K562 (cell line): ENCODE measurements around the gene TENM3. TPM values are rescaled to one million over a fixed set of nuclear protein-coding genes. Genes with fewer than 3 reads are reported as not detected.

Experiments used
- ATAC-seq: fragments of 200-7000 bp; cut with Tn5 transposase; 3 replicates; pipeline ENCODE4 v1.9.1; 2020; ENCODE audit warnings: moderate library complexity
- BruUV-seq: library from RNA; stranded (reverse); fragments of 400-500 nt; replicated peaks from 2 replicates; lab custom pipeline; 2021; lab: Mats Ljungman, UMichigan
- CTCF ChIA-PET: fragments of 300-600 bp; formaldehyde crosslinking; extraction: SDS; loops from one replicate; lab custom pipeline; 2021; ENCODE audit warnings: low intra/inter-chr PET ratio; lab: Yijun Ruan, JAX
- POLR2A ChIA-PET: fragments of 300-600, 350-650 bp; sonication (Branson Sonifier 250); formaldehyde crosslinking; extraction: SDS; loops from one replicate; lab custom pipeline; 2021; ENCODE audit warnings: antibody characterized with exemption, inconsistent platforms; lab: Yijun Ruan, JAX
- DNase-seq, 4 experiments: peaks; one replicate each; pipeline versions ENCODE4 v3.0.0 to v3.0.0-alpha.2; 2011 to 2018; ENCODE audit warnings: low spot score in 3 of 4, mixed read lengths in 3 of 4; ENCODE audit errors: extremely low read depth in 1 of 4
- FAIRE-seq: peaks from 2 replicates; lab custom pipeline; 2011; peaks lifted over from hg19 to GRCh38; lab: Jason Lieb, UNC
- H2AFZ ChIP-seq: 2 replicates; pipeline ENCODE4 v1.6.0; 2011; ENCODE audit warnings: low read depth, low read length, control low read depth, inconsistent platforms
- H3K27ac ChIP-seq: fragments of 200-600 bp; 3 replicates; pipeline ENCODE4 v1.8.0; 2011; ENCODE audit warnings: low read depth, mild to moderate bottlenecking, control low read depth, inconsistent platforms, low read length, moderate library complexity, mixed read lengths; ENCODE audit errors: extremely low read depth
- H3K27me3 ChIP-seq, 2 experiments: fragments of 300-600 bp in 1 of 2; 2 replicates in 1 of 2; 3 replicates in 1 of 2; pipeline versions ENCODE4 v1.6.0 to v1.8.0; 2011; ENCODE audit warnings: inconsistent platforms in 2 of 2, low read length in 2 of 2, mild to moderate bottlenecking in 1 of 2, mixed read lengths in 1 of 2, moderate library complexity in 1 of 2; ENCODE audit not compliant: control insufficient read depth in 2 of 2, insufficient read depth in 2 of 2
- H3K36me3 ChIP-seq: fragments of 300-600 bp; 3 replicates; pipeline ENCODE4 v1.8.0; 2011; ENCODE audit warnings: mild to moderate bottlenecking, low read length, inconsistent platforms; ENCODE audit not compliant: control insufficient read depth, insufficient read depth
- H3K4me1 ChIP-seq, 2 experiments: fragments of 200-600 bp in 1 of 2; replicated peaks in 1 of 2; 2 replicates in 1 of 2; 3 replicates in 1 of 2; pipeline versions ENCODE4 v1.5.1 to v1.8.0; 2011; ENCODE audit warnings: inconsistent platforms in 2 of 2, low read length in 2 of 2, mild to moderate bottlenecking in 1 of 2, mixed read lengths in 1 of 2, moderate library complexity in 1 of 2; ENCODE audit not compliant: control insufficient read depth in 2 of 2, insufficient read depth in 2 of 2
- H3K4me2 ChIP-seq: 2 replicates; pipeline ENCODE4 v1.6.1; 2011; ENCODE audit warnings: low read length, control low read depth, inconsistent platforms, mixed read lengths; ENCODE audit not compliant: insufficient read depth
- H3K4me3 ChIP-seq: fragments of 200-600 bp; sonication (generic), shearing (Covaris generic); 2 replicates; pipeline ENCODE4 v1.5.1; 2016; ENCODE audit warnings: control low read depth, inconsistent platforms
- H3K79me2 ChIP-seq: fragments of 200-600 bp; 3 replicates; pipeline ENCODE4 v1.8.0; 2011; ENCODE audit warnings: low read length, inconsistent platforms; ENCODE audit not compliant: control insufficient read depth, insufficient read depth
- H3K9ac ChIP-seq, 2 experiments: 2 replicates each; pipeline versions ENCODE4 v1.6.0 to v1.6.1; 2011; ENCODE audit warnings: low read depth in 2 of 2, low read length in 2 of 2, control low read depth in 1 of 2, inconsistent platforms in 1 of 2, mild to moderate bottlenecking in 1 of 2, mixed read lengths in 1 of 2; ENCODE audit not compliant: insufficient read depth in 1 of 2
- H3K9me1 ChIP-seq: one replicate; pipeline ENCODE4 v1.6.0; 2011; ENCODE audit warnings: inconsistent platforms, mild to moderate bottlenecking, low read length, moderate library complexity; ENCODE audit not compliant: control insufficient read depth, insufficient read depth
- H3K9me3 ChIP-seq: replicated peaks from 2 replicates; pipeline ENCODE4 v1.5.1; 2011; ENCODE audit warnings: low read depth, low read length, inconsistent platforms; ENCODE audit not compliant: control insufficient read depth, insufficient read depth
- H4K20me1 ChIP-seq: replicated peaks from 2 replicates; pipeline ENCODE4 v1.6.1; 2011; ENCODE audit warnings: low read length, inconsistent platforms, mixed read lengths; ENCODE audit not compliant: control insufficient read depth, insufficient read depth
- CHD2 ChIP-seq: IDR thresholded peaks from 2 replicates; pipeline ENCODE4 v1.6.1; 2011; ENCODE audit warnings: low read depth, low read length
- ELF4 ChIP-seq: fragments of 450-650 bp; formaldehyde crosslinking; IDR thresholded peaks from 2 replicates; pipeline ENCODE4 v1.4.0; 2022; ENCODE audit warnings: missing genetic modification characterization
- RBM25 ChIP-seq: fragments of 200-400 bp; formaldehyde crosslinking; IDR thresholded peaks from 2 replicates; pipeline ENCODE4 v1.6.1; 2018; ENCODE audit warnings: low read length, low read depth, moderate library complexity; ENCODE audit not compliant: severe bottlenecking
- XRCC5 ChIP-seq: fragments of 200-400 bp; formaldehyde crosslinking; IDR thresholded peaks from 2 replicates; pipeline ENCODE4 v1.6.1; 2017; ENCODE audit warnings: low read depth, mild to moderate bottlenecking, low read length
- WGBS: fragments of 100-300 bp; shearing (Covaris generic); methylation state at CpG from one replicate; pipeline ENCODE4 v1.1.6; 2016; ENCODE audit warnings: low coverage, mixed read lengths; ENCODE audit not compliant: insufficient coverage; ENCODE audit errors: missing lambda C conversion rate; 5-methylcytosine and 5-hydroxymethylcytosine counted together
- in situ Hi-C: fragments of 300-500 bp; cut with MboI; formaldehyde crosslinking; loops from 4 replicates; pipeline ENCODE4 v1.15.0; 2018; ENCODE audit warnings: inconsistent platforms, mixed read lengths
- intact Hi-C: fragments of 100-400 bp; cut with micrococcal nuclease; formaldehyde crosslinking; loops from 2 replicates; pipeline ENCODE4 v1.14.2; 2022
- polyA plus RNA-seq, 8 experiments: library from polyadenylated mRNA; depleted of rRNA in 4 of 8; stranded (reverse) in 5 of 8; unstranded in 3 of 8; fragments of >200 nt; fragmentation: Nextera tagmentation in 2 of 8; fragmentation: Illumina TruSeq in 1 of 8; extraction: Ambion mirVana in 2 of 8; extraction: Trizol in 1 of 8; gene quantifications; 2 replicates each; pipeline versions ENCODE4 v1.2.1 to v1.2.3, GENCODE V29; 2011 to 2014; ENCODE audit warnings: inconsistent platforms in 1 of 8, missing spikeins in 1 of 8
- total RNA-seq, 7 experiments: library from RNA; depleted of rRNA in 6 of 7; stranded (reverse); fragments of >200 nt in 6 of 7; fragmentation: Illumina TruSeq in 2 of 7; extraction: Trizol in 2 of 7; gene quantifications; 2 replicates each; pipeline versions ENCODE4 v1.2.1 to v1.2.3, GENCODE V29; 2011 to 2021; ENCODE audit warnings: low replicate concordance in 1 of 7
- TF ChIP-seq, protein P1 (sequence below): sonication (generic); formaldehyde crosslinking; IDR thresholded peaks from 2 replicates; pipeline ENCODE4 v1.8.1; 2023; ENCODE audit warnings: mild to moderate bottlenecking, missing genetic modification reagents
- TF ChIP-seq, protein P2 (sequence below), 2 experiments: fragments of 450-650 bp; conservative IDR thresholded peaks; 2 replicates each; pipeline ENCODE4 v1.6.1; 2017; ENCODE audit warnings: mild to moderate bottlenecking in 2 of 2, moderate library complexity in 2 of 2

Gene TENM3
- total and polyA plus RNA-seq, 9 of the 15 experiments (the other 6 are each of a cell fraction or from before 2014, with no cell fraction given) = 0.01 to 0.02 TPM; not detected in 7

DNA sequence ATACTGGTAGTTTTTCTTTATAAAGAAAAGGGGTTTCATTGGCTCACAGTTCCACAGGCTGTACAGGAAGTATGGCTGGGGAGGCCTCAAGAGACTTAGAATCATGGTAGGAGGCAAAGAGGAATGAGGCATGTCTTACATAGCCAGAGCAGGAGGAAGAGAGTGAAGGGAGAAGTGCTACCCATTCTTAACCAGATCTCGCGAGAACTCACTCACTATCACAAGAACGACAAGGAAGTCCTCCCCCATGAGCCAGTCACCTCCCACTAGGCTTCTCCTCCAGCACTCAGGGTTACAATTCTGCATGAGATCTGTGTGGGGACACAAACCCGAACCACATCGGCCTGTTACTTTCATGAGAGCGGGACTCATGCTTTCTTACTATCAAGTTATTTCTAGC is 240.5 kb downstream of the TENM3 start:
- H3K4me2 ChIP-seq = peak overlapping the region; percentile 13; the same call in 1 of the 2 replicates
- no peaks in the 10 kb centered on the region for H3K27me3 ChIP-seq
- intact Hi-C loops = no loop called here
- FAIRE-seq (no peak), DNase-seq (peak in 1 of 4 experiments; percentile 8), ATAC-seq (peak; percentile 47; the same call in 1 of the 3 replicates)
- no peak overlapping the region for H3K27ac ChIP-seq
- H4K20me1 ChIP-seq = no peaks in the 10 kb centered on the region
- in situ Hi-C loops = no loop called here
- ChIA-PET POLR2A (no interaction called here), CTCF (no interaction called here)
- H3K9ac ChIP-seq = no peak overlapping the region
- TF ChIP-seq ELF4 (no peak), XRCC5 (no peak), CHD2 (peak; percentile 75), RBM25 (peak; percentile 18)
- TF ChIP-seq, protein P1, sequence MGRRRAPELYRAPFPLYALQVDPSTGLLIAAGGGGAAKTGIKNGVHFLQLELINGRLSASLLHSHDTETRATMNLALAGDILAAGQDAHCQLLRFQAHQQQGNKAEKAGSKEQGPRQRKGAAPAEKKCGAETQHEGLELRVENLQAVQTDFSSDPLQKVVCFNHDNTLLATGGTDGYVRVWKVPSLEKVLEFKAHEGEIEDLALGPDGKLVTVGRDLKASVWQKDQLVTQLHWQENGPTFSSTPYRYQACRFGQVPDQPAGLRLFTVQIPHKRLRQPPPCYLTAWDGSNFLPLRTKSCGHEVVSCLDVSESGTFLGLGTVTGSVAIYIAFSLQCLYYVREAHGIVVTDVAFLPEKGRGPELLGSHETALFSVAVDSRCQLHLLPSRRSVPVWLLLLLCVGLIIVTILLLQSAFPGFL = no peak
- TF ChIP-seq, protein P2, sequence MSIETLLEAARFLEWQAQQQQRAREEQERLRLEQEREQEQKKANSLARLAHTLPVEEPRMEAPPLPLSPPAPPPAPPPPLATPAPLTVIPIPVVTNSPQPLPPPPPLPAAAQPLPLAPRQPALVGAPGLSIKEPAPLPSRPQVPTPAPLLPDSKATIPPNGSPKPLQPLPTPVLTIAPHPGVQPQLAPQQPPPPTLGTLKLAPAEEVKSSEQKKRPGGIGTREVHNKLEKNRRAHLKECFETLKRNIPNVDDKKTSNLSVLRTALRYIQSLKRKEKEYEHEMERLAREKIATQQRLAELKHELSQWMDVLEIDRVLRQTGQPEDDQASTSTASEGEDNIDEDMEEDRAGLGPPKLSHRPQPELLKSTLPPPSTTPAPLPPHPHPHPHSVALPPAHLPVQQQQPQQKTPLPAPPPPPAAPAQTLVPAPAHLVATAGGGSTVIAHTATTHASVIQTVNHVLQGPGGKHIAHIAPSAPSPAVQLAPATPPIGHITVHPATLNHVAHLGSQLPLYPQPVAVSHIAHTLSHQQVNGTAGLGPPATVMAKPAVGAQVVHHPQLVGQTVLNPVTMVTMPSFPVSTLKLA (conservative IDR thresholded peaks at IDR 0.05) = no peak
- no peak overlapping the region for H3K4me3 ChIP-seq
- no peaks in the 10 kb centered on the region for H3K9me3 ChIP-seq
- H3K79me2 ChIP-seq = no peaks in the 10 kb centered on the region
- BruUV-seq = no TSS peak
- no peak overlapping the region for H2AFZ ChIP-seq
- no peaks in the 10 kb centered on the region for H3K4me1 ChIP-seq
- H3K36me3 ChIP-seq = no peaks in the 10 kb centered on the region
- H3K9me1 ChIP-seq = no peaks in the 10 kb centered on the region
- 0% methylated on average over 6 of the region's 6 CpGs for WGBS
